K562 (cell line): ENCODE data around the gene DNMT1. TPM values are rescaled to one million over a fixed set of nuclear protein-coding genes. Genes with fewer than 3 reads are reported as not detected.
A peak's percentile ranks its signal among the peaks of the same experiment; 100 is the strongest.

ENCODE experiments used
- ELK3 ChIP-seq: fragments of 450-650 bp; formaldehyde crosslinking; IDR thresholded peaks from 2 replicates; pipeline ENCODE4 v1.4.0; 2020; ENCODE audit warnings: mild to moderate bottlenecking
- HCFC1 ChIP-seq: IDR thresholded peaks from 2 replicates; pipeline ENCODE4 v1.6.1; 2012; ENCODE audit warnings: low read depth, low read length, improper control_type of control experiment
- NFATC3 ChIP-seq: fragments of 450-650 bp; IDR thresholded peaks from 2 replicates; pipeline ENCODE4 v1.6.1; 2017; ENCODE audit warnings: mild to moderate bottlenecking
- NR2F6 ChIP-seq: fragments of 450-650 bp; formaldehyde crosslinking; IDR thresholded peaks from 2 replicates; pipeline ENCODE4 v1.4.0; 2020; ENCODE audit warnings: mild to moderate bottlenecking
- SIX5 ChIP-seq, 2 experiments: IDR thresholded peaks; 2 replicates each; pipeline ENCODE4 v1.6.1; 2011; ENCODE audit warnings: low read length in 2 of 2, borderline replicate concordance in 1 of 2, low read depth in 1 of 2, mild to moderate bottlenecking in 1 of 2, moderate library complexity in 1 of 2; ENCODE audit not compliant: insufficient read depth in 1 of 2
- YY1 ChIP-seq, 3 experiments: IDR thresholded peaks; 2 replicates each; pipeline ENCODE4 v1.6.1; 2011; ENCODE audit warnings: low read length in 2 of 3, mild to moderate bottlenecking in 2 of 3, moderate library complexity in 2 of 3, borderline replicate concordance in 1 of 3, control low read depth in 1 of 3, low read depth in 1 of 3; ENCODE audit not compliant: insufficient read depth in 3 of 3, insufficient replicate concordance in 2 of 3, control insufficient read depth in 1 of 3, insufficient read length in 1 of 3; ENCODE audit errors: extremely low read depth in 1 of 3
- ZNF318 ChIP-seq, 2 experiments: fragments of 450-650 bp; IDR thresholded peaks; 2 replicates each; pipeline ENCODE4 v1.6.1; 2016; ENCODE audit warnings: mild to moderate bottlenecking in 2 of 2, borderline replicate concordance in 1 of 2, low read depth in 1 of 2, moderate library complexity in 1 of 2
- ZNF445 ChIP-seq: fragments of 250-450 bp; sonication (Bioruptor Pico); IDR thresholded peaks from 2 replicates; pipeline ENCODE4 v1.4.0; 2020; ENCODE audit warnings: low read depth, mild to moderate bottlenecking, moderate library complexity
- ZNF561 ChIP-seq: fragments of 450-650 bp; formaldehyde crosslinking; conservative IDR thresholded peaks from 2 replicates; pipeline ENCODE4 v1.4.0; 2020; ENCODE audit warnings: mild to moderate bottlenecking, moderate library complexity
- polyA plus RNA-seq, 8 experiments: library from polyadenylated mRNA; depleted of rRNA in 4 of 8; stranded (reverse) in 5 of 8; unstranded in 3 of 8; fragments of >200 nt; fragmentation: Nextera tagmentation in 2 of 8; fragmentation: Illumina TruSeq in 1 of 8; extraction: Ambion mirVana in 2 of 8; extraction: Trizol in 1 of 8; gene quantifications; 2 replicates each; pipeline versions ENCODE4 v1.2.1 to v1.2.3, GENCODE V29; 2011 to 2014; ENCODE audit warnings: inconsistent platforms in 1 of 8, missing spikeins in 1 of 8
- total RNA-seq, 7 experiments: library from RNA; depleted of rRNA in 6 of 7; stranded (reverse); fragments of >200 nt in 6 of 7; fragmentation: Illumina TruSeq in 2 of 7; extraction: Trizol in 2 of 7; gene quantifications; 2 replicates each; pipeline versions ENCODE4 v1.2.1 to v1.2.3, GENCODE V29; 2011 to 2021; ENCODE audit warnings: low replicate concordance in 1 of 7
- TF ChIP-seq, protein P1 (sequence below): fragments of 250-450 bp; sonication (Bioruptor Pico); IDR thresholded peaks from 2 replicates; pipeline ENCODE4 v1.5.1; 2021; ENCODE audit warnings: mild to moderate bottlenecking
- TF ChIP-seq, protein P2 (sequence below): fragments of 450-650 bp; formaldehyde crosslinking; conservative IDR thresholded peaks from 2 replicates; pipeline ENCODE4 v1.4.0; 2022; ENCODE audit warnings: mild to moderate bottlenecking, missing genetic modification characterization
- TF ChIP-seq, protein P3 (sequence below): fragments of 250-450 bp; sonication (Bioruptor Pico); IDR thresholded peaks from 2 replicates; pipeline ENCODE4 v1.8.0; 2022; ENCODE audit warnings: moderate library complexity, mild to moderate bottlenecking, inconsistent platforms

The DNMT1 gene
- total and polyA plus RNA-seq, 9 of the 15 experiments (the other 6 are each of a cell fraction or from before 2014, with no cell fraction given), result 80.1 to 271 (median 121) TPM

- TF ChIP-seq ELK3 (no peak), ZNF445 (CRISPR knock-in tag) (peak; percentile 65; the same call in 1 of the 2 replicates), ZNF561 (CRISPR knock-in tag) (0 out of 2 replicates have a peak, but pooled peaks have one; percentile 43), ZNF318 (IDR thresholded peaks at IDR 0.05; ENCODE audit: borderline replicate concordance in 1 of 2, low read depth in 1 of 2) (no peak), YY1 (IDR thresholded peaks at IDR 0.05; ENCODE audit: borderline replicate concordance in 1 of 3, control insufficient read depth in 1 of 3, extremely low read depth in 1 of 3, insufficient read depth in 3 of 3, insufficient read length in 1 of 3, insufficient replicate concordance in 2 of 3, low read depth in 1 of 3, low read length in 2 of 3) (peak in 1 of 3 experiments; percentile 12), NFATC3 (no peak), SIX5 (IDR thresholded peaks at IDR 0.05; ENCODE audit: borderline replicate concordance in 1 of 2, insufficient read depth in 1 of 2, low read depth in 1 of 2, low read length in 2 of 2) (no peak), HCFC1 (no peak), NR2F6 (CRISPR knock-in tag) (0 out of 2 replicates have a peak, but pooled peaks have one; percentile 11)
- TF ChIP-seq, protein P1, sequence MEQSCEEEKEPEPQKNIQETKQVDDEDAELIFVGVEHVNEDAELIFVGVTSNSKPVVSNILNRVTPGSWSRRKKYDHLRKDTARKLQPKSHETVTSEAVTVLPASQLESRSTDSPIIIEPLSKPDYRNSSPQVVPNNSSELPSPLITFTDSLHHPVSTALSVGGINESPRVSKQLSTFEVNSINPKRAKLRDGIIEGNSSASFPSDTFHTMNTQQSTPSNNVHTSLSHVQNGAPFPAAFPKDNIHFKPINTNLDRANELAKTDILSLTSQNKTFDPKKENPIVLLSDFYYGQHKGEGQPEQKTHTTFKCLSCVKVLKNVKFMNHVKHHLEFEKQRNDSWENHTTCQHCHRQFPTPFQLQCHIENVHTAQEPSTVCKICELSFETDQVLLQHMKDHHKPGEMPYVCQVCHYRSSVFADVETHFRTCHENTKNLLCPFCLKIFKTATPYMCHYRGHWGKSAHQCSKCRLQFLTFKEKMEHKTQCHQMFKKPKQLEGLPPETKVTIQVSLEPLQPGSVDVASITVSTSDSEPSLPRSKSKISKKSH (CRISPR knock-in tag), result no peak
- TF ChIP-seq, protein P2, sequence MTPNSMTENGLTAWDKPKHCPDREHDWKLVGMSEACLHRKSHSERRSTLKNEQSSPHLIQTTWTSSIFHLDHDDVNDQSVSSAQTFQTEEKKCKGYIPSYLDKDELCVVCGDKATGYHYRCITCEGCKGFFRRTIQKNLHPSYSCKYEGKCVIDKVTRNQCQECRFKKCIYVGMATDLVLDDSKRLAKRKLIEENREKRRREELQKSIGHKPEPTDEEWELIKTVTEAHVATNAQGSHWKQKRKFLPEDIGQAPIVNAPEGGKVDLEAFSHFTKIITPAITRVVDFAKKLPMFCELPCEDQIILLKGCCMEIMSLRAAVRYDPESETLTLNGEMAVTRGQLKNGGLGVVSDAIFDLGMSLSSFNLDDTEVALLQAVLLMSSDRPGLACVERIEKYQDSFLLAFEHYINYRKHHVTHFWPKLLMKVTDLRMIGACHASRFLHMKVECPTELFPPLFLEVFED (CRISPR knock-in tag), result peak; percentile 88
- TF ChIP-seq, protein P3, sequence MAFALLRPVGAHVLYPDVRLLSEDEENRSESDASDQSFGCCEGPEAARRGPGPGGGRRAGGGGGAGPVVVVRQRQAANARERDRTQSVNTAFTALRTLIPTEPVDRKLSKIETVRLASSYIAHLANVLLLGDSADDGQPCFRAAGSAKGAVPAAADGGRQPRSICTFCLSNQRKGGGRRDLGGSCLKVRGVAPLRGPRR (CRISPR knock-in tag), result no peak
Observed at GRCh38 chr19:10112895-10113591, 81.7 kb downstream of the DNMT1 start (continued).
